NCI-H460 (cell line): Measurements from ENCODE around the gene CPEB1. TPM values are rescaled to one million over a fixed set of nuclear protein-coding genes. Genes with fewer than 3 reads are reported as not detected.
A peak's percentile ranks its signal among the peaks of the same experiment; 100 is the strongest.

ENCODE experiments used
- DNase-seq: peaks from one replicate; pipeline ENCODE4 v3.0.0-alpha.2; 2016; ENCODE audit warnings: low read depth; ENCODE audit errors: extremely low read depth
- polyA plus RNA-seq: library from polyadenylated mRNA; depleted of rRNA; stranded (reverse); fragments of >200 nt; gene quantifications from 2 replicates; pipeline ENCODE4 v1.2.3, GENCODE V29; 2014; cell fraction: nucleus; rRNA removed
- total RNA-seq: library from RNA; depleted of rRNA; stranded (reverse); fragments of >200 nt; shearing (Covaris generic); gene quantifications from 2 replicates; pipeline ENCODE4 v1.2.3, GENCODE V29; 2014; rRNA removed

CPEB1 gene
- 1.6 and 2.2 TPM in 2 replicates for total RNA-seq
- 0.36 and 0.76 TPM in 2 replicates for polyA plus RNA-seq

DNA sequence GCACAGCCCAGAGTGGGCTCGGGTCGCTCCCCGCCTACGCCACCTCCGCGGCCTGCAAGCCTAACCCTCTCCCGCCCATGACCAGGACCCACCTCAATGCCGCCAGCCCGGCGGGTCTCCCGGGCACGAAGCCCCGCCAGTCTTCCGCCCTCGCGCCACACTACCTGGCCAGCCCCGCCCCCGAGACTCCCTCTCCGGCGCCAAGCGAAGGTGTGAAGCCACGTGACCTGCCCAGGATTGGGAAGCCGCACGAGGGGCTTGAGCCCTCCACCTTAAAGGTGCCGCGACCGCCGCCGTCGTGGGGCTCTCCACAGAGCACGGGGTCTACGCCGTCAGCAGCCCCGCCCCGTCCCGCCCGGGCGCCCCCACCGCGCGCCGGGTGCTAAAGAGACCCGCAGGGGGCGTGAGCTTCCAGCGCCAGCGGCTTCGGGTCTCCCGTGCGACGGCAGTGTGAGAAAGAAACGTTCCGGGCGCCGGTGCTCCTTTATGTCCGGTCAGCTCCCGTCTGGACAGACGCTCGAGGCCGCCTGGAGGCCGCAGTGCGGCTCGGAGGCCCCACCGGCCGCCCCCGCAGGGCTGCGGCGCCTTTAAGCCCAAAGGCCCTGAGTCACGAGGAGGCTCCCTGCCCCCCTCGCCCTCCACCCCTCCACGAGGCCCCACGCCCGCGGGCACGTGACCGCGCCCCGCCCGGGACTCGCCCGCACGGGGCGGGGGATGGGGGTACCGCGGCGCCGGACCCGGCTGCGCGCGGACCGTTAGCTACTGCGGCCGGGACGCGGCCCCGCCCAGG lies at the start of gene CPEB1:
Gene CPEB1 (minus strand): TSS at position 319 of the 790 bp plus-strand sequence. CDS start 18,904 bp downstream, outside the sequence.
- DNase-seq, result peak; percentile 18

DNA sequence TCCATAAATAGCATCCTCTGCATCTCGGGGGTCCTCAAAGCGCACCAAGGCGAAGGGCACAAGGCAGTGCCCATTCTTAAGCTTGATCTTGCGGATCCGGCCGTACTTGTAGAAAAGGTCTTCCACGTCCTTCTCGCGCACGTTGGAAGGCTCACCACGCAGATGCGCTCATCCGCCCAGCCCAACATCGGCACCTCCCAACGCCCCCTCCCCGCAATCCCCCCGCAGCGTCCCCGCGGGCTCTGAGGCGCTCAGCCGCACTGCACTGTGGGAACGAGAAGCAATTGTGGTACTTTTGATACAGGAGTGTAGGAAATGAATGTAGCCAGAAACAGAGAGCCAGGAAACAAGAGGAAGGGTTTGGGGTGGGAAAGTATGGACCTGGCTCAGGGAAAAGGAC lies 45.0 kb upstream of the CPEB1 start:
- DNase-seq, result no peak

GRCh38 chr15:82689147-82689546 lies 42.0 kb upstream of the CPEB1 start:
- no peak for DNase-seq

GRCh38 chr15:82688691-82689090 lies 41.5 kb upstream of the CPEB1 start:
- DNase-seq, result no peak

- no peak for DNase-seq
Observed at GRCh38 chr15:82681371-82681770, 34.2 kb upstream of the CPEB1 start.

DNA sequence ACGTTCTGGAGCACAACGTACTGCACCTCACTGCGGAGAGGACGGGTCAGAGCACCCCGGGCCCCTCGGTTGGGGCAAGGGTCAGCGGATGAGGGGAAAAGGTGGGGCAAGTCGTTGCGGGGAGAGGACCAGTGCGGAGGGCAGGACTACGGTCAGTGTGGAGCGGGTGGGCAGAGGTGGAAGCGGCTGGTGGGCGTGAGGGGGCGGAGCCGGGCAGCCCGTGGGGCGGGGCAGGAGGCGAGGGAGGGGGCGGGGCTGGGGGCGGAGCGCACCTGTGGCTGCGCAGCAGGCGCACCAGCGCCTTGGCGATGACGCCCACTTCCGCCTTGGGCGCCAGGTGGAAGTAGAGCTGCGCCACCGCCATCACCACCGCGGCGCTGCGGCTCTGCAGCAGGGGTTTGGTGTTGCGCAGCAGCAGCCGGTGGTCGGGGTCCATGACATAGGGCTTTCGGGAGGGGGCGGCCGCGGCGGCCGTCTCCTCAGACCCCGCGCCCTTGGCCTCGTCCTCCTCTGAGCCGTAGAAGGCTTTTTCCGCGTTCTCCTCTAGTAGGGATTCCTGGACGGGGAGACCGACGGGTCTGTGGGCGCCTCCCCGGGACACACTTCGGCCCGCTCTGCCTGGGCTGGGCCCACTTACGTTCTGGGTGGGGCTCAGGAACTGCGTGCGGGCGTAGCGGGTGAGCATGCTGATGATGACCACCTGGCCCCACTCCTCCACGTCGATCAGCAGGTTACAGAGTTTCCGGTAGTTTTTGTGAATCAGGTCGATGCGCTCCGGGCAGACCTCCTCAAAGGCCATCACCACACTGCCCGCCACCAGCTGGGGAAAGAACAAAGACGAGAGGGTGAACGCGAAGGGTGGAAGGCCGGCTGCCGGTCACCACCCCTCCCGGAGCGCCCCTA lies 33.3 kb upstream of the CPEB1 start:
- DNase-seq, result peak; percentile 24

DNA sequence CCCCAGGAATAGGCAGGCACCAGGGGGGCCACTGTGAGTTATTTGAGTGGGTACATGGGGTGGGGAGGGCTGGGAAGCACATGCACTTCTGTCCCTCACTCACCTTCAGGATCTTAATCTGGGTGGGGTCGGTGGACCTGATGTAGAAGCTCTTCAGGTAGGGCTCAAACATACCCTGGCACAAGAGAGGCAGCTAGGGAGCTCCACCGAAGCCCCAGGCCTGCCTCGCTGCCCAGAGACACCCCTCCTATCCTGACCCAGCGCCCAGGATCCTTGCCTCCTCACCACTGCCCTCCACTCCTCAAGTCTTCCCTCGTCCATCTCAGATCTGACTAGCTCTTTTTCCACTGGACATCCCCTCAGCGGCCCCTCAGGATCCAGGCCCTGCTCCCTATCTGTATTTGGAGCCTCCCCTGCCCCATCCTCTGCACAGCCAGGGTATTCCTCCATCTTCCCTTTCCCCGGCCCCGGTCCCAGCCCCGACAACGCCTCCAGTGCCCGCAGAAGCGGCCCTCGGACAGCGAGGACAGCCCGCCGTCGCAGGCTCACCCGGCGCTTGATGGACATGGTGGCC lies 32.5 kb upstream of the CPEB1 start:
- no peak for DNase-seq

- DNase-seq, result no peak
Observed at GRCh38 chr15:82677720-82678323, 30.7 kb upstream of the CPEB1 start.

GRCh38 chr15:82674873-82675272 lies 27.7 kb upstream of the CPEB1 start:
- no peak for DNase-seq

- DNase-seq, result no peak
Observed at GRCh38 chr15:82670699-82671098, 23.5 kb upstream of the CPEB1 start.

- DNase-seq, result no peak
Observed at GRCh38 chr15:82666606-82667005, 19.4 kb upstream of the CPEB1 start.

DNA sequence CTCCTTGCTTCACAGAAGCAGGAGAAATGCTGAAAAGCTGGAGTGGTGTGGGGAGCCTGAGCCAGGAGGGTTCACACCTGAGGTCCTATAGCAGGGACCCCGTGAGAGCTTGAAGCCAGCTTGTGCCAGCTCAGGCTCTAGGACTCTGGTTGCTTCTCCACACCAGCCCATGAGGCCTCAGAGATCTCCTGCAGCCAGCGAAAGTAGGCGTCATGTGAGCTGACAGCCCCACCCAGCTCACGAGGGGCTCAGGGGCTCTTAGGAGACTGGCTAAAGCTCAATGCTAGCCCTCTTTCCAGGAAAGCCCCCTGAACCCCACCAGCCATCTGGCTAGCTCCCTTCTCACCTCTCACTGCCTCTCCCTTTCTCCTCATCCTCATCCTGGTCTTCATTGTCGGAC lies 16.9 kb upstream of the CPEB1 start:
- DNase-seq, result no peak

GRCh38 chr15:82663186-82663600 lies 16.0 kb upstream of the CPEB1 start:
- DNase-seq, result peak; percentile 51

GRCh38 chr15:82662641-82663040 lies 15.5 kb upstream of the CPEB1 start:
- DNase-seq, result no peak

- DNase-seq, result no peak
Observed at GRCh38 chr15:82660378-82660777, 13.2 kb upstream of the CPEB1 start.

DNA sequence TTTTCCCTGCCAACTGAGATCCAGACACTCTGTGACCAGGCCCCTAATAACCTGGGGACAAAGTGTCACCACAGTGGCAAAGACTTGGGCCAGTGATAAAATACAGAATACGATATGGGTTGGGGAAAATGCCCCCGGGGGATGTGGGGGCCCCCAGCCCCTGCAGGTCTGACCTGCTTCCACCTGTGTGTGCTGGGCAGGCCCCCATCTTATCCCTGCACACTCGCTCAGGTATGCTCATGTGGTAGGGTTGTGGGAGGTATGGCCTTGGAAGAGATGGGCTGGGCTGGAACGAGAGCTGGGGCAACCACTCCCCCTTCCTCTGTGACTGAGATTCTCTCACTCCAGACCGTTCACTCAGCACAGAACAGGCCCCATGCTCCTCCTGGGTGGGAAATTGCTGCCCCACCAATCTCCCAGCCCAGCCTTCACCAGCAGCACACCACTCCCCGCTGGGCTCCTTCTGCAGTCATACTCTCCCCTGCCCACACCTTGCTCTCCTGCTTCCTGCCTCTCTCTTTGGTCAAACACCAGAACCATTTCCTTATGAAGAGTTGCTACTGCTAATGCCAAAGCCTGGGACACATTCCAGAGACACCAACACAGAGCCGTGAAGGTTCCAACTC lies 9.6 kb upstream of the CPEB1 start:
- DNase-seq, result no peak

DNA sequence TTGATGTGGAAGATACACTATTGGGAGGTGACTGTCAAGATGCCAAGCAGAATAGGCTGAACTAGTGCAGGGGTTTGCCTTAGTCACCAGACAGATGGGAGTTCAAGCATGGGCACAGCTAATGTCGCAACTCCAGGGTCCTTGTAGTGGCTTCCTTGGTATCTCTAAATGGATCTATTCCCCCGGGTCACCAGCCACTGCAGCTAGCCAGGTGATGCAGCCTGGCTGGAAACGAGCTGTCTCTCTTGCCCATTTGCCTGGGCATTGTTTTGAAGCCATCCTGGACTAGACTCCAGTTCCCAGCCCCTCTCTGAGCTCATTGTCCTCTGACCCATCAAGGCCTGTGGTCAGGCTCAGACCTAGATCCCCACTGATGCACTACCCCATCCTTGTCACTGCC lies 8.4 kb upstream of the CPEB1 start:
- DNase-seq, result no peak

DNA sequence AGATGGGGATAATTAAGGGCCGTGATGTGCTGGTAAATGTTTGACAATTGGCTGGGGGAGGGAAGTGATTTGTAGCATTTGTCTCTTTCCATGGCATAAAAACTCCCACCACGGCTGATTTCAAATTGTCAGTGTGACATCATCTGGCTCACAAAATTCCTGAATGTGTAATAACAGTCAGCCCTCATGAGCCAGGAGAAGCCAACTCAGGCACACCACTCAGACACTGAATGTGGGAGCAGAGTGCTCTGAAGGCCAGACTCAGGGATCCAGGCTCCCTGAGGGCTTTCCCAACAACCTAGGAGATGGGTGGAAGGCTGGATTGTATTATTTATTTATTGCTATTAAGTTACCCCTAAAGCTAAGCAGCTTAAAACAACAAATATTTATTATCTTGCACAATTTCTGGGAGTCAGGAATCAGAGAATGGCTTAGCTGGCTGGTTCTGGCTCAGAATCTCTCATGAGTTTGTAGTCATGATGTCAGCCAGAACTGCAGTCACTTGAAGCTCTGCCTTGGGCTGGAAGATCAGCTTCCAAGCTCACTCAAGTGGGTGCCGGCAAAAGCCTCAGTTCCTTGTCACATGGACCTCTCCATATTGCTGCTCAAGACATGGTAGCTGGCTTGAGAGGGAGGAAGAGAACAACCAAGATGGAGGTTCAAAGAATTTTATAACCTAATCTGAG lies 6.5 kb upstream of the CPEB1 start:
- DNase-seq, result no peak

GRCh38 chr15:82651708-82652107 lies 4.5 kb upstream of the CPEB1 start:
- no peak for DNase-seq
